ENCODE results near the gene RPL10A. TPM values are rescaled to one million over a fixed set of nuclear protein-coding genes. Genes with fewer than 3 reads are reported as not detected.

The RPL10A gene
- total RNA-seq, 8 experiments from 2014 or later: 1,372 to 2,546 (median 2,130) TPM

DNA sequence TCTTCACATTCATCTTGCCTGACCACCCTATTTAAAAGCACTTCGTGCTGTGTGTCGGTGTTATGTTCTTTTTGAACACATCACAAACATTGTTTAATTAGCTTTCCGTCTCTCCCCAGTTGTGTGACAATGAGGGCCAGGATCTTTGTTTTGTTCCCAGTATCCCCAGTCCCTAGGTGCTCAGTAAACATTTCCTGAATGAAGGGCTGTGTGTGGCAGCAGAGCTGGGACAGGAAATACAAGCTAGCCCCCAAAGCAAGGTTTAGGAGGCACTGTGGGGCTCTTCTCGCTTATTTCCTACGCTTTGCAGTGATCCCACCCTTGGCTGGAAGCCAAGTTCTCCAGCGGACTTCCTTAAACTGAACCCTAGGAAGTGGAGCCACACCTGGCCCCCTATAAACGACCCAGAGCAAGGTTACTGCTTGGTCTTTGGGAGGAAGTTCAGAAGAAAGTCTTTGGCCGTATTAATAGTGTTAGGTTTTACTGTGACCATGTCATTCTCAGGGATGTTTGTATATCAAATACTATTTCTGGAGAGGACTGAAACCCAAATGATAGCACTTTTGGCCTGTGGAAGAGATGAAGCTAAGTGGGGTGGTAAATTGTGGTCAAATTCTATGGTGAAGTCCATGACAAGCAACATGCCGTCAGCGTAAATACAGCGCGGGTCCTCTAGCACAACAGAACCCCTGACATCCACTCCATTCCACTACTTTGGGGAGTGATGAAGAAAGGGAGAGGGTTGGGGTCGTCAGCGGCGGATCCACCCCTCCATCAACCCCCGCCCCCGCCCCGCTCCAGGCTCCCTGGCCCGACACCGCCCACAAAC is 16.6 kb upstream of the RPL10A start:
- ATAC-seq (replicated peaks in 6 of 8): no peak
- Histone ChIP-seq H3K4me3 (peak overlapping the region; percentile 44 to 98 (median 83)), H3K4me1 (replicated peaks in 1 of 2) (peaks cover 16 to 19% of the 10 kb centered on the region in 2 donors), H3K27ac (no peak overlapping the region)
- WGBS, 10 experiments: 0 to 64% (median 40%) methylated on average over 2 to 10 of the region's 20 CpGs; no CpG with 5 or more reads in 2 of the 10 experiments
- in situ Hi-C loops (cut with MboI; ENCODE audit: low pct_unique_long_range_greater_than_20kb in 2 of 9, low sequenced_read_pairs in 9 of 9, unreplicated experiment in 9 of 9): no loop called here

GRCh38 chr6:35452183-35453090 is 15.8 kb upstream of the RPL10A start, which contains the start of gene FANCE:
Gene FANCE (plus strand): TSS chr6:35452338. CDS start chr6:35452546, 208 bp downstream.
- peak; percentile 74 to 94 (median 92) for ATAC-seq (replicated peaks in 6 of 8)
- 0 to 13% (median 0%) methylated on average over 2 to 13 of the region's 87 CpGs; no CpG with 5 or more reads in 1 of the 10 experiments for WGBS, 10 experiments
- in situ Hi-C loops (cut with MboI; ENCODE audit: low pct_unique_long_range_greater_than_20kb in 2 of 9, low sequenced_read_pairs in 9 of 9, unreplicated experiment in 9 of 9): no loop called here

GRCh38 chr6:35453236-35453635 is 15.0 kb upstream of the RPL10A start:
- no peak overlapping the region for H3K27ac ChIP-seq
- H3K4me1 ChIP-seq (replicated peaks in 1 of 2): peaks cover 16 to 19% of the 10 kb centered on the region in 2 donors
- peak overlapping the region; percentile 44 to 98 (median 83) for H3K4me3 ChIP-seq
- in situ Hi-C loops (cut with MboI; ENCODE audit: low pct_unique_long_range_greater_than_20kb in 2 of 9, low sequenced_read_pairs in 9 of 9, unreplicated experiment in 9 of 9): no loop called here
- 5 to 80% (median 46%) methylated on average over 1 to 3 of the region's 3 CpGs; no CpG with 5 or more reads in 2 of the 10 experiments for whole genome bisulfite sequencing, 10 experiments
- ATAC-seq (replicated peaks in 6 of 8): no peak

More at GRCh38 chr6:35452183-35453090, 15.8 kb upstream of the RPL10A start, which contains the start of gene FANCE:
- peak within 1 kb of the TSS; percentile 44 to 98 (median 83) for H3K4me3 ChIP-seq
- H3K4me1 ChIP-seq (replicated peaks in 1 of 2): peaks cover 16 to 19% of the 10 kb centered on the region in 2 donors
- peak within 1 kb of the TSS in 1 of 2 donors; percentile 71 for H3K27ac ChIP-seq

DNA sequence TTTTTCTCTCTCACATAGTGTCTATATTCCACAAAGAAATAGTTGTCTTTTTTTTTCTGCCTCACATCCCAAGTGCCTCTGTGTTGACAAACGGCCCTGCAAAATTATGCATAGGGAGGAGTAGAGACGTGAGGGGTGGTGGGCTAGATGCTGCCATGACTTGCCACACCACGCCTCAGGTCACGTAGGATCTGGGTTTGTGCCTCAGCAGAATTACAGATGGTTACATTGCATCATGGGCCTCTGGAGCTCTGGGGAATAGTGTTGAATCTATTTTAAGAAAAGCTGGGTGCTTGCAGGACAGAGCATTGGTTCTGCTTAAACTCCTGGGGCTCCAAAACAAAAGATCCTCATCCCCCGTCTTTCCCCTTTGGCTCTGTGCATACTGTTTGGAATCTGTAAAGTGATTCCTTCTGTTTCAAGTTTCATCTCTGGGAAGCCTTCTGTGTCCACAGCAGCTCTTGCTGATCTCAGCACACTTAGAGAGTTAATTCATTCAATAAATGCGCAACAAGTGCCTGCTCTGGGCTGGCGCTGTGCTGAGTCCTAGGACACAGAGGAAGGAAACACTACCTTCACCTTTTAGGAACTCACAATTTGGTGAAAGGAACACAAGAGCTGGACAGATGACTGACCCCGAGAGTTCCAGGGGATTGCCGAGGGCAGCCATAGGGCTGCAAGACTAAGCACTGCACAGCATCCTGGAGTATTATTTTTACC is 13.7 kb upstream of the RPL10A start:
- Histone ChIP-seq H3K27ac (no peak overlapping the region), H3K4me1 (replicated peaks in 1 of 2) (peaks cover 16 to 19% of the 10 kb centered on the region in 2 donors), H3K4me3 (no peak overlapping the region)
- ATAC-seq (replicated peaks in 6 of 8): peak in 3 of 8 experiments; percentile 5 to 46 (median 19)
- in situ Hi-C loops (cut with MboI; ENCODE audit: low pct_unique_long_range_greater_than_20kb in 2 of 9, low sequenced_read_pairs in 9 of 9, unreplicated experiment in 9 of 9): no loop called here
- 35 to 87% (median 50%) methylated on average over 3 to 6 of the region's 9 CpGs; no CpG with 5 or more reads in 2 of the 10 experiments for WGBS, 10 experiments

DNA sequence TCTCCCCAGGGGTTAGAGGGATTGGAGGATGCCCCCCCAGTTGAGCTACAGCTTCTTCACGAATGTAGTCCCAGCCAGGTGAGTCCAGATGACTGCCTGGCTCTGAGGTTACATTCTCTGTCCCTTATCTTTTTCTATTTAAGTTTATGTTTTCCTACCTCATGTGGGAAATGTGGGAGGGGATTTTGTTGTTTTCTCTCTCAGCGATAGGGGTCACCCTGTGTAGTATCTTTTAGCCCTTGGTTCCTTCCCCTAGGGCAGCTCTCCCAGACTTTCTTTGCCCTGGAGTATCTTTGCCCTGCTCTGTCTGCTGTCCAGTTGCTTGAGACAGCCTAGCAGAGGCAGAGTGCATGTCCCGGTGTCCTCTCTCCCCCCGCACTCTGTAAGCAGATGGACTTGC is 10.3 kb upstream of the RPL10A start:
- no peak overlapping the region for H3K4me3 ChIP-seq
- WGBS, 10 experiments: 79 to 100% (median 84%) methylated on average over 1 to 3 of the region's 4 CpGs; no CpG with 5 or more reads in 4 of the 10 experiments
- in situ Hi-C loops (cut with MboI; ENCODE audit: low pct_unique_long_range_greater_than_20kb in 2 of 9, low sequenced_read_pairs in 9 of 9, unreplicated experiment in 9 of 9): no loop called here
- no peak for ATAC-seq (replicated peaks in 6 of 8)
- no peak overlapping the region for H3K27ac ChIP-seq
- H3K4me1 ChIP-seq (replicated peaks in 1 of 2): peaks cover 16 to 19% of the 10 kb centered on the region in 2 donors

DNA sequence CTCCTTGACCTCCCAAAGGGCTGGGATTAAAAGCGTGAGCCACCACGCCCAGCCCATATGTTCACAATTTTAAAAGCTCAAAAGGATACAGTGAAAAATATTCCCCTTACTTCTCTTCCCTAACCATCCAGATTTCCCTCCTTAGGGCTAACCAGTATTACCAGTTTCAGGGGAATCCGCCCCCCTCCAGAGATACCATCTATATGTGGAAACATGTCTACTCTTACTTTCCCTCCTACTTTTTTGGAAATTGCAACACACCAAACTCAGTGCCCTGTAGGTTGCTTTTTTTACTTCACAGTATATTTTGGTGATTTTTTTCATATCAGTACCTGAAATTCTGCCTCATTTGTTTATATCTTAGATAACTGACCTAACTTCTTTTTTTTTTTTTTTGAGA is 6.9 kb upstream of the RPL10A start:
- in situ Hi-C loops (cut with MboI; ENCODE audit: low pct_unique_long_range_greater_than_20kb in 2 of 9, low sequenced_read_pairs in 9 of 9, unreplicated experiment in 9 of 9): no loop called here
- no peak overlapping the region for H3K4me3 ChIP-seq
- 85 to 100% (median 100%) methylated on average over 1 to 3 of the region's 3 CpGs; no CpG with 5 or more reads in 2 of the 10 experiments for WGBS, 10 experiments
- H3K4me1 ChIP-seq (replicated peaks in 1 of 2): no peaks in the 10 kb centered on the region
- no peak overlapping the region for H3K27ac ChIP-seq
- no peak for ATAC-seq (replicated peaks in 6 of 8)

- no peak overlapping the region for H3K4me3 ChIP-seq
- WGBS, 10 experiments: 83 to 100% (median 100%) methylated on average over 1 to 2 of the region's 4 CpGs; no CpG with 5 or more reads in 4 of the 10 experiments
- H3K4me1 ChIP-seq (replicated peaks in 1 of 2): peaks cover 0 to 2% of the 10 kb centered on the region in 2 donors
- no peak for ATAC-seq (replicated peaks in 6 of 8)
- in situ Hi-C loops (cut with MboI; ENCODE audit: low pct_unique_long_range_greater_than_20kb in 2 of 9, low sequenced_read_pairs in 9 of 9, unreplicated experiment in 9 of 9): no loop called here
- no peak overlapping the region for H3K27ac ChIP-seq
These were observed 4.9 kb upstream of the RPL10A start for GRCh38 chr6:35463292-35463691.

DNA sequence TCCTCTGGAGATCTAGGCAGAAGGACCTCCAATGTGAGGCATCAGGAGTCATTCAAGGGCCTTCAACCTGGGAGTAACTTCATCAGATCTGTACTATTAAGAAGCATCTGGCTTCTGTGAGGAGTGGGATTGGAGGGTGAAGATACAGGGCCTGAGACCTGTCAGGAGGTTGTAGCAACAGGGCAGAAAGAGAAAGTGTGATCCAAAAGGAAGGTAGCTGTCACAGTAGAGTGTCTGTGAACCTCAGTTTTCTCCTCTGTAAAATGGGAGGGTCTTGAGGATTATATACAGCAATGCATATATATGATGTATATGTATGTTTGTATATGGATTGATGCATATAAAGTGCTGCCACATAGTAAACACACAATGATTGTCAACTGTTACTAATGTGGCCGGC is 2.6 kb upstream of the RPL10A start:
- H3K27ac ChIP-seq: no peak overlapping the region
- no peak for ATAC-seq (replicated peaks in 6 of 8)
- in situ Hi-C loops (cut with MboI; ENCODE audit: low pct_unique_long_range_greater_than_20kb in 2 of 9, low sequenced_read_pairs in 9 of 9, unreplicated experiment in 9 of 9): no loop called here
- peaks cover 11% of the 10 kb centered on the region in 2 donors for H3K4me1 ChIP-seq (replicated peaks in 1 of 2)
- 100% methylated on average over 1 of the region's 1 CpG; no CpG with 5 or more reads in 5 of the 10 experiments for WGBS, 10 experiments
- H3K4me3 ChIP-seq: no peak overlapping the region

DNA sequence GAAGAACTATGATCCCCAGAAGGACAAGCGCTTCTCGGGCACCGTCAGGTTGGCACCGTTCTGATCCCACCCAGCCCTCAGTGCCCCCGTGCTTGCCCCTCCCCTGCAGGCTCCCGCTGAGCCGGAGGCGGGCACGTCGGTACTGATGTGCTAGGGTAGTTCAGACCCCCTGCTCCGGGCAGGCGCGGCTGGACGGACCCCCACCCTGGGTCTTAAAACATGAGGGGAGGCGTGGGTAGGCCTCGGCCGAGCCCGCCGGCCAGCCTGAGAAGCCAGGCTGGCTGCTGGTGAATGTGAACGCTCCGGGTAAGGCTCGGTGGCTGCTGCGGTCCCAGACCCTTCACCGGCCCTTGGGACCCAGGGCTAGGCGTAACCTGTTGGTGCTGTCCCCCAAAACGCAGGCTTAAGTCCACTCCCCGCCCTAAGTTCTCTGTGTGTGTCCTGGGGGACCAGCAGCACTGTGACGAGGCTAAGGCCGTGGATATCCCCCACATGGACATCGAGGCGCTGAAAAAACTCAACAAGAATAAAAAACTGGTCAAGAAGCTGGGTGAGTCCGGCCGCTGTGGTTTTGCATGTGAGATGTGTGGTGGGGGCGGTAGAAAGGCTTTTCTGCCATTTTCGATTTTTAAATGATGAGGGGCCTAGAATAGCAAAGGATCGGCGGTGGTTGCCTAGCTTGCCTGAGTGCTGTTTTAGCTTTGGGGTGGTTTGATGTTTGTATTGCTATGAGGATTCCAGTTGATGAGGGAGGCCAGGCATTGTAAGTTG is 964 bp downstream of the RPL10A start:
- in situ Hi-C loops (cut with MboI; ENCODE audit: low pct_unique_long_range_greater_than_20kb in 2 of 9, low sequenced_read_pairs in 9 of 9, unreplicated experiment in 9 of 9): no loop called here
- Histone ChIP-seq H3K4me1 (replicated peaks in 1 of 2) (peaks cover 12 to 13% of the 10 kb centered on the region in 2 donors), H3K27ac (peak overlapping the region; percentile 74 to 93), H3K4me3 (peak overlapping the region; percentile 66 to 90 (median 73))
- peak in 5 of 8 experiments; percentile 2 to 10 (median 6) for ATAC-seq (replicated peaks in 6 of 8)
- 0 to 7% (median 0%) methylated on average over 2 to 9 of the region's 37 CpGs; no CpG with 5 or more reads in 5 of the 10 experiments for whole genome bisulfite sequencing, 10 experiments

GRCh38 chr6:35469751-35470662 is 1.8 kb downstream of the RPL10A start:
- in situ Hi-C loops (cut with MboI; ENCODE audit: low pct_unique_long_range_greater_than_20kb in 2 of 9, low sequenced_read_pairs in 9 of 9, unreplicated experiment in 9 of 9): no loop called here
- no peak overlapping the region for H3K27ac ChIP-seq
- H3K4me1 ChIP-seq (replicated peaks in 1 of 2): peaks cover 12 to 13% of the 10 kb centered on the region in 2 donors
- WGBS, 10 experiments: 0 to 50% (median 23%) methylated on average over 1 to 14 of the region's 18 CpGs
- peak overlapping the region; percentile 66 to 90 (median 73) for H3K4me3 ChIP-seq
- ATAC-seq (replicated peaks in 6 of 8): no peak

DNA sequence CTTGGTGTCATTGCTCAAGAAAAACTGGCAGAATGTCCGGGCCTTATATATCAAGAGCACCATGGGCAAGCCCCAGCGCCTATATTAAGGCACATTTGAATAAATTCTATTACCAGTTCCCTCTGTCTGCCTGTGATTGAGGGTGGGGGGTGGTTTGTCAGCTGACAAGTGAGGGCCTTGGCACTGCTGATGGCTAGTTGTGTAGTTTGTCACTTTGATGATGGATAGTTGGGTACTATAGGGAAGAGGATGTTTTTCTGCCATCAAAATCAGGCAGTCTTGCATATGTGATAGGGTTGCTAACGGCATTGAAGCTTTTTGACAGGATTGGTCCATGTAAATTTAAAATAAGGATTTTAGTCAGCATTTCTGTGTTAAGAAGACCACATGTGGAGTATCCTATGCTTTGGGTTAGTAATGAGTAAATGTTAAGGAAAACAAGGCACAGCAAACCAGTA is 2.5 kb downstream of the RPL10A start:
- H3K4me3 ChIP-seq: peak overlapping the region in 1 of 5 donors; percentile 66
- ATAC-seq (replicated peaks in 6 of 8): no peak
- in situ Hi-C loops (cut with MboI; ENCODE audit: low pct_unique_long_range_greater_than_20kb in 2 of 9, low sequenced_read_pairs in 9 of 9, unreplicated experiment in 9 of 9): no loop called here
- H3K4me1 ChIP-seq (replicated peaks in 1 of 2): peaks cover 12 to 13% of the 10 kb centered on the region in 2 donors
- WGBS, 10 experiments: 0 to 86% (median 61%) methylated on average over 1 to 3 of the region's 3 CpGs; no CpG with 5 or more reads in 1 of the 10 experiments
- H3K27ac ChIP-seq: no peak overlapping the region

Measured in motor neuron (in vitro differentiated cells).